HG03039 (cell line): ENCODE measurements around the gene CA9.
A peak's percentile ranks its signal among the peaks of the same experiment; 100 is the strongest.
"Not testable (repeated sequence)": the region's sequence is repeated elsewhere in the genome, so short reads cannot be mapped to it uniquely, and the experiment has no call there.

ENCODE experiments used
- ATAC-seq: cut with Tn5 transposase; IDR thresholded peaks from one replicate; pipeline ENCODE4 v1.9.1; 2021; ENCODE audit warnings: mild to moderate bottlenecking, moderate library complexity; ENCODE audit not compliant: unreplicated experiment

CA9 gene

GRCh38 chr9:35673132-35674024, at the start of gene CA9:
TSS of gene CA9 (plus strand) at chr9:35673928. CDS start at chr9:35673960, 32 bp downstream.
- ATAC-seq, result no peak

GRCh38 chr9:35627575-35627974, 46.2 kb upstream of the CA9 start:
- no peak for ATAC-seq

GRCh38 chr9:35628389-35628991, 45.2 kb upstream of the CA9 start:
- no peak for ATAC-seq

GRCh38 chr9:35629597-35629996, 44.1 kb upstream of the CA9 start:
- ATAC-seq, result no peak

DNA sequence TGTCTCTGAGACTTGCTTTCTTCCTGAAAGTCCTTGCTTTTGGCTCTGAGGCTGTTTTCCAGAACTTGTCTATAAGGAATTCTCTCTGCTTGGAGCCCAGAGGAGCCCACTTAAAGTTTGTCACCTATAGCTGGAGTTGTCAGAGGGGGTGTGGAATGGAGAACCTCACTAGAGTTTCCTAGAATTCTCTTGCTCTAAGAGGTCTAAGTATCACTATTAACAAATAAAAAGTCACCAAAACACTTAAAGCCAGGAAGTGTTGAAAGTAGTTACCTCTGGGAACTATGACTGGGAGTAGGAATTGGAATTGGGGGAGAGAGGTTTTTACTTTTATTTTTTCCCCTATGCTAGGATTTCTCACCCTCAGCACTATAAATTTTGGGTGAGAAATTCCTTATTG, 38.0 kb upstream of the CA9 start:
- ATAC-seq, result no peak

DNA sequence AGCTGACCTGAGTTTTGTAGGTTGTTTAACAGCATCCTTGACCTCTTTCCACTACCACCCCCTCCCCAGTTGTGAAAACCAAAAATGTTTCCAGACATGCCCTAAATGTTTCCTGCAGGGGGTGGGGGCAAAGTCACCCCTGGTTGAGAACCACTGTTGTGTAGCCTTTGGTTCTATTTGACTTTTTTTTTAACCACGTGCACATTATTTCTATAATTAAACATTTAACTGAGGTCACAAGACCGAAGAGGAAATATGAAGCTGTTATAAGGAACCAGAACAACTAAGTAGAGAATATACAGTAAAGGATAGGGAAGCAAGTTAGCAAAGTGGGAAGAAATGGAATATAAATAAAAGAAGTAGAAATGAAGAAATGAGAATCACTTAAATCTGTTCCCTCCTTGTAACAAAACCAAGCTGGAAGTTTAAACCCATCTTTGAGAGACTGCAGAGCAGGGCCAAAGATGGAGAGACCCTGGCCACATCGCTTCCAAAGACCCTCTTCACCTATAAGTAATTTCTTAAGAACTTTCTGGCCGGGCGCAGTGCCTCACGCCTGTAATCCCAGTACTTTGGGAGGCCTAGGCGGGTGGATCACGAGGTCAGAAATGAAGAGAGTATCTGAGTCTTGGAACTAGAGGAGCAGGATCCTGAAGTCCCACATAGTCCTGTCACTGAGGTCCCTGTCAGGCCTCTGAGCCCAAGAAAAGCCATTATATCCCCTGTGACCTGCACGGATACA, 37.4 kb upstream of the CA9 start:
- ATAC-seq, result no peak

DNA sequence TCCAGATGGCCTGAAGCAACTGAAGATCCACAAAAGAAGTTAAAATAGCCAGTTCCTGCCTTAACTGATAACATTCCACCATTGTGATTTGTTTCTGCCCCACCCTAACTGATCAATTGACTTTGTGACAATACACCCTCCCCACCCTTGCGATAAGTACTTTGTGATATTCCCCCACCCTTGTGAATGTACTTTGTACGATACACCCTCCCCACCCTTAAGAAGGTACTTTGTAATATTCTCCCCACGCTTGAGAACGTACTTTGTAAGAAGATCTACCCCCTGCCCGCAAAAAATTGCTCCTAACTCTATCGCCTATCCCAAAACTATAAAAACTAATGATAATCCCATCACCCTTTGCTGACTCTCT, 36.9 kb upstream of the CA9 start:
- ATAC-seq, result not testable (repeated sequence)

DNA sequence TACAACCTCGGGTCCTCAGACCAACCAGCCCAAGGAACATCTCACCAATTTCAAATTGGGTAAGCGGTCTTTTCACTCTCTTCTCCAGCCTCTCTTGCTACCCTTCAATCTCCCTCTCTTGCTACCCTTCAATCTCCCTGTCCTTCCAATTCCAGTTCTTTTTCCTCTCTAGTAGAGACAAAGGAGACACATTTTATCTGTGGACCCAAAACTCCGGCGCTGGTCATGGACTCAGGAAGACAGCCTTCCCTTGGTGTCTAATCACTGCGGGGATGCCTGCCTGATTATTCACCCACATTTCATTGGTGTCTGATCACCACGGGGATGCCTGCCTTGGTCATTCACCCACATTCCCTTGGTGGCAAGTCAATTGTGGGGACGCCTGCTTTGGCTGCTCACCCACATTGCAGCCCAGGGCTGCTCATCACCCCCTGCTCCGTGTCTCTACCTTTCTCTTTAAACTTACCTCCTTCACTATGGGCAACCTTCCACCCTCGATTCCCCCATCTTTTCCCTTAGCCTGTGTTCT, 36.2 kb upstream of the CA9 start:
- ATAC-seq, result not testable (repeated sequence)

DNA sequence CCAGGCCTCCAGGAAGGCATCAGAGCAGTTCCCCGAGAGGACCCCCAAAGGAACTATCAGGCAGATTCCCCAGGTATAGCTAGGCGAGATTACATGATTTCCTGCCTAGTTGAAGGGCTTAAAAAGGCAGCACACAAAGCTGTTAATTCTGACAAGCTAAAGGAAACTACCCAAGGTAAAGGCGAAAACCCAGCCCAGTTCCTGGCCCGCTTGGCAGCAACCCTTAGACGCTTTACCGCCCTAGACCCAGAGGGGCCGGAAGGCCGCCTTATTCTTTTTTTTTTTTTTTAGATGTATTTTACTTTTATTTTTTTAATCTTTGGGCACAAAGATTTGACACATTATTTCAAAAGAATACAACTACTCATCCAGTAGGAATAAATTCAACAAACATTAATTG, 35.0 kb upstream of the CA9 start:
- ATAC-seq, result not testable (repeated sequence)

DNA sequence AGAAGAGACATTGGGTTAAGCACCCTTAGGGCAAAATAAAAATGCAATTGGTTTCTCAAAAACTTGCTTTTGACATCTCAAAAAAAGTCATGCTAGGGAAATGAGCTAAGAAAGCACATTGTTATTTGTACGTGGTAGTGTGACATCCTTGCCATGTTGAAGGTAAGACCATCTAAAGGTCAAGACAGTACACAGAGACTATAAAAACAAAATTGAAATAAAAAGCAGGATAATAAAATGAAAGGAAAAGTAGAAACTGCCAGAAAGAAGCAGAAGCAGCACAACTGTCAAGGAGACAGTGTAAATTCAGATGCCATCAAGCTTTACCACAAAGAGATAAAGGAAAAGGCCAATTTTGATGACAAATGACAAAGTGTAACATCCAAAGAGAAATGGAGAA, 34.5 kb upstream of the CA9 start:
- not testable (repeated sequence) for ATAC-seq

DNA sequence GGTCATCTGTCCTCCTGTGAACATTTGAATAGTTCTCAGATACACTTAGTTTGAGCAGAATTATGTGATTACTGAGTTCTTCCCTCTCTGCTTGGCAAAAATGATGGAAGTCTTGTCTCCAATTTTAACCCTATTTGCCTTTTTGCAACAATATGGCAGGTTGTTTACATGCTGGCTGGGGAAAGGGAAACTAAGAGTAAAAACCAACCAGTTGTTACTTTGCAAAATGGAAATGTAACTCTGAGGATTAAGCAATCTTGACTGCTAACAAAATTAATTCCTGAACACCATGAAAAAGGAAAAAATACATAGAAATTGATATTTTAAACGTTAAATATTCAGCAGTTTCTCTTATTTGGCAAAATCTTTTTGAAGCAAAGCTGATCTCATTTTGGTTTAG, 34.1 kb upstream of the CA9 start:
- ATAC-seq, result no peak

GRCh38 chr9:35640431-35640830, 33.3 kb upstream of the CA9 start:
- not testable (repeated sequence) for ATAC-seq

DNA sequence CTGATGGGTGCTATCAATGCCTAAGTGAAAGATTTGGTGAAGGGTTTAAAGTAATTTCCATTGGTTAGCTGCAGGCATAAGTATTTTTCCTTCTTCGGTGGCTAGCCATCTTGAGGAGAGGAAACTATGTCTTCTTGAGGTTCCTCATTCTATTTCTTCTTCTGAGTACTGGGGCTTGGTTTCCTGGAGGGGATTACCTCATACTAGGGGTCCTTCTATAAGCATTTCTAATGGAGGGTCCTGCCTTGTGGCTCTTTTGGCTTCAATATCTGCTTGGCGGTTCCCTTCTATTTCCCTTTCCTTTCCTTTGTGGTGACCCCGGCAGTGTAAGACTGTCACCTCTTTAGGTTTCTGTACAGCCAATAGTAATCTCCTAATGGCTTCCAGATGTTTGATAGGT, 32.2 kb upstream of the CA9 start:
- ATAC-seq, result not testable (repeated sequence)

GRCh38 chr9:35643046-35643445, 30.7 kb upstream of the CA9 start:
- ATAC-seq, result no peak

- not testable (repeated sequence) for ATAC-seq
Measured at GRCh38 chr9:35645736-35646135, 28.0 kb upstream of the CA9 start.

GRCh38 chr9:35646153-35646532, 27.6 kb upstream of the CA9 start:
- ATAC-seq, result no peak

- peak; percentile 79 for ATAC-seq
Measured at GRCh38 chr9:35646533-35647265, 27.0 kb upstream of the CA9 start.

- ATAC-seq, result no peak
Measured at GRCh38 chr9:35649431-35650340, 24.0 kb upstream of the CA9 start.

DNA sequence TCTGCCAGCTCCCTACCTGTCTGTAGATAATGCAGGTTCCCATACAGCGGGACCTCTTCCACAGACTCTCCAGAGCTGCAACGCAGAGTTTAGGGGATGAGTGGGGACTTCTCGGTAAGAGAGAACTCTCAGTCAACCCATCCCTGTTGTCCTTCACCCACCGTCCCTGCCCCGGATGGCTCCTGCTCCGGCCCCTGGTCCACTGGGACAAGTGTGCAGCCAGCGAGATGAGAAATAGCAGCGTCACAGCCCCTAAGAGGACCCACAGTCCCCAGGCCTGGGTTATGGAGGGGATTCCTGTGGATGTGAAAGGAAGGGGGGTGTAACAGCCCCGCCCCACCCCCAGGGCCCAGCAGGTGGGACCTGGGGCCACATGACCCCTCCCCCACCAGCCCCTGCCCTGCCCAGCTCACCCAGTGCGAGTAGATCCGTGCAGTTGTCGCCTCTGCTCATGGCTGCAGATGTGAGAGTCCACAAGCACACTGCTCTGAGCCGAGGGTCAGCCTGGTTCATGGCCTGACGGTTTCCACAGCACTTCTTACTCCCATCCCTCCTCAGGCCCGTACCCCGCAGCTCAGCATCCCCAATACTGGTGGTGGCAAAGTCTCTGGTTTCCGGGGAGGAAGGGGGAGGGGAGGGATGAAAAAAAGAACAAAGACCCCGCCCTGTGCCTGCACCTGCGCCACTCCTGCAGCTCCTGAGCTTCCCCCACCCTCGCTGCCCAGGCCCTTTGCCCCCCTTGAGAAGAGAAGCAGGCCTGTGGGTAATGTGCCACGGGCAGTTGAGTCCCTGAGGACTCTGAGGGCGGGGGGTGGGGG, 23.2 kb upstream of the CA9 start, which contains the start of gene SIT1:
Gene SIT1, minus strand, starts transcription at position 591 of the 818 bp plus-strand sequence. Its CDS starts 78 bp downstream, at position 513.
- no peak for ATAC-seq
